RCC 7860 (cell line): ENCODE results near the gene DNAJC16.
"Not testable (repeated sequence)": the region's sequence is repeated elsewhere in the genome, so short reads cannot be mapped to it uniquely, and the experiment has no call there.

ENCODE experiments used
- DNase-seq: peaks from one replicate; pipeline ENCODE4 v3.0.0-alpha.2; 2015; ENCODE audit warnings: low spot score
- FAIRE-seq: peaks from 2 replicates; lab custom pipeline; 2012; peaks lifted over from hg19 to GRCh38; lab: Jason Lieb, UNC

Gene DNAJC16

GRCh38 chr1:15506831-15507230 is 19.8 kb upstream of the DNAJC16 start:
- DNase-seq (no peak), FAIRE-seq (no peak)

- DNase-seq (no peak), FAIRE-seq (no peak)
Observed at GRCh38 chr1:15507278-15507677, 19.4 kb upstream of the DNAJC16 start.

- no peak for DNase-seq
Observed at GRCh38 chr1:15508700-15509487, 17.8 kb upstream of the DNAJC16 start.

GRCh38 chr1:15509586-15509985 is 17.1 kb upstream of the DNAJC16 start:
- no peak for DNase-seq
- FAIRE-seq: no peak

More at GRCh38 chr1:15508700-15509487, 17.8 kb upstream of the DNAJC16 start:
- no peak for FAIRE-seq

- no peak for FAIRE-seq
- no peak for DNase-seq
Observed at GRCh38 chr1:15510611-15511405, 15.8 kb upstream of the DNAJC16 start.

GRCh38 chr1:15513192-15513591 is 13.5 kb upstream of the DNAJC16 start:
- no peak for DNase-seq
- no peak for FAIRE-seq

- FAIRE-seq (no peak), DNase-seq (no peak)
Observed at GRCh38 chr1:15513919-15514318, 12.7 kb upstream of the DNAJC16 start.

GRCh38 chr1:15514557-15514956 is 12.1 kb upstream of the DNAJC16 start:
- FAIRE-seq, DNase-seq: not testable (repeated sequence)

GRCh38 chr1:15515022-15515663 is 11.5 kb upstream of the DNAJC16 start:
- no peak for FAIRE-seq

GRCh38 chr1:15519625-15520024 is 7.0 kb upstream of the DNAJC16 start:
- DNase-seq (no peak), FAIRE-seq (no peak)

More at GRCh38 chr1:15515022-15515663, 11.5 kb upstream of the DNAJC16 start:
- DNase-seq: no peak

GRCh38 chr1:15521206-15521906 is 5.3 kb upstream of the DNAJC16 start:
- not testable (repeated sequence) for FAIRE-seq, DNase-seq

GRCh38 chr1:15522551-15522950 is 4.1 kb upstream of the DNAJC16 start:
- FAIRE-seq (no peak), DNase-seq (no peak)

GRCh38 chr1:15523104-15524020 is 3.3 kb upstream of the DNAJC16 start:
- FAIRE-seq (no peak), DNase-seq (no peak)

GRCh38 chr1:15524021-15524282 is 2.7 kb upstream of the DNAJC16 start, which contains the start of gene CASP9:
Gene CASP9 (minus strand): TSS chr1:15524215. CDS start chr1:15524200, 15 bp downstream.
- no peak for FAIRE-seq
- no peak for DNase-seq

- DNase-seq (peak; percentile 95), FAIRE-seq (no peak)
Observed at GRCh38 chr1:15524283-15525049, 2.2 kb upstream of the DNAJC16 start.

GRCh38 chr1:15525050-15526020 is 1.3 kb upstream of the DNAJC16 start:
- DNase-seq (no peak), FAIRE-seq (no peak)

- FAIRE-seq (no peak), DNase-seq (no peak)
Observed at GRCh38 chr1:15526021-15526489, 593 bp upstream of the DNAJC16 start.

GRCh38 chr1:15531003-15531402 is 4.4 kb downstream of the DNAJC16 start:
- DNase-seq: peak; percentile 79
- peak; percentile 95 for FAIRE-seq
